ENCODE results near the gene CST7.

DNA sequence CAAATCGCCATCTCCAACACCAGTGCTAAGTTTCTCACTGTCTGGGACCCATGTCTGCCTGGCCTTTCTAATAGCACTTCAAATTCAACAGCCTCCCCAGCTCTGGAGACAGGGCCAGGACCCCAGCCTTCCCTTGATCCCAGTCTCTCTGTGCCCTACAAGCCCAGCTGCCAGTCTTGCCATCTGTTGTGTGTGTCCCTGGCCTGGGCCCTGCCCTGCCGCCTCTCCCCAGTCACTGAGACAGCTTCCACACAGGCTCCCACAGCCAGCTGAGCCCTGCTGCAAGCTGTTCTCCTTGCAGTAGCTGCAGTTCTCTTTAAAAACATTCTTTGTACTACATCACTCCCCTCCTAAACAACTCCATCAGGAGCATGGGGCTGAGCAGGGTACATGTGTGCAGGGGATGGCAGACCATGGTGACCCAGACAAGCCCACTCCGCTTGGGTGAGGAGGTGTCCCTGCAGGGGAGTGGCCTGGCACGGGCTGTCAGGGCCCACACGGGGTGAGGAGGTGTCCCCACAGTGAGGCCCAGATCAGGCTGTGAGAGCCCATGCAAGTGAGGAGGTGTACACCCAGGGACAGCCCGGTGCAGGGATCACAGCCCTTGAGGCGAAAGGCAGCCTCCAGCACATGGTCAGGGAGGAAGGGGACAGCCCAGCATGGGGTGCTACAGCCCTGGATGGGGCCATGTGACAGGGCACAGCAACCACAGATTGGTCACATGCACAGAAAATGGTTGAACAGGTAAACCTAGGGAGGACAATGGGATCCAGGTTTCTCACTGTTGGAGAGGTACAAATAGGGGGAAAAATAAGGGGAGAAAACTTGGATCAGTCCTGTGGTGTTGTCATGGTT, 16.2 kb downstream of the CST7 start:
- TF ChIP-seq SUZ12 (IDR thresholded peaks at IDR 0.05; ENCODE audit: extremely low read depth, insufficient read depth, insufficient read length) (no peak), YY1 (IDR thresholded peaks at IDR 0.05; ENCODE audit: insufficient read depth, insufficient read length) (no peak), ZNF274 (IDR thresholded peaks at IDR 0.05; ENCODE audit: low read depth, low read length) (no peak)

Data from NT2/D1 (cell line).